ENCODE data around the gene IL36B. TPM values are rescaled to one million over a fixed set of nuclear protein-coding genes. Genes with fewer than 3 reads are reported as not detected.

IL36B gene
- polyA plus RNA-seq, 5 donors = not detected

- DNase-seq = no peak
These were observed 24.4 kb upstream of the IL36B start for GRCh38 chr2:113076954-113077669.

GRCh38 chr2:113075600-113075999 is 22.9 kb upstream of the IL36B start:
- no peak for DNase-seq

- no peak for DNase-seq
These were observed 22.4 kb upstream of the IL36B start for GRCh38 chr2:113075030-113075429.

- DNase-seq = no peak
These were observed 20.7 kb upstream of the IL36B start for GRCh38 chr2:113073325-113073834.

GRCh38 chr2:113072584-113072983 is 19.9 kb upstream of the IL36B start:
- DNase-seq = no peak

- DNase-seq = no peak
These were observed 17.9 kb upstream of the IL36B start for GRCh38 chr2:113070606-113070975.

- no peak for DNase-seq
These were observed 17.3 kb upstream of the IL36B start for GRCh38 chr2:113069676-113070605.

GRCh38 chr2:113068706-113069485 is 16.2 kb upstream of the IL36B start:
- DNase-seq = no peak

GRCh38 chr2:113068249-113068648 is 15.6 kb upstream of the IL36B start:
- DNase-seq = no peak

GRCh38 chr2:113067681-113068080 is 15.0 kb upstream of the IL36B start, which contains the start of gene IL1F10:
Gene IL1F10 (plus strand): TSS chr2:113067970. CDS start chr2:113072739, 4,769 bp downstream.
- no peak for DNase-seq

GRCh38 chr2:113064898-113065297 is 12.2 kb upstream of the IL36B start:
- no peak for DNase-seq

GRCh38 chr2:113064281-113064680 is 11.6 kb upstream of the IL36B start:
- DNase-seq = no peak

- no peak for DNase-seq
These were observed 9.5 kb upstream of the IL36B start for GRCh38 chr2:113061896-113062770.

GRCh38 chr2:113061241-113061640 is 8.6 kb upstream of the IL36B start:
- no peak for DNase-seq

- no peak for DNase-seq
These were observed 8.1 kb upstream of the IL36B start for GRCh38 chr2:113060796-113061195.

GRCh38 chr2:113060396-113060795 is 7.7 kb upstream of the IL36B start:
- no peak for DNase-seq

GRCh38 chr2:113058998-113059960 is 6.6 kb upstream of the IL36B start, which contains the start of gene IL36RN:
Gene IL36RN (plus strand): TSS chr2:113059198. CDS start chr2:113059439, 241 bp downstream.
- no peak for DNase-seq

- DNase-seq = no peak
These were observed 5.8 kb upstream of the IL36B start for GRCh38 chr2:113058411-113058994.

GRCh38 chr2:113057117-113057516 is 4.5 kb upstream of the IL36B start:
- no peak for DNase-seq

Data from right lung (tissue), 5 donors.